Endothelial cell (in vitro differentiated cells): ENCODE measurements around the gene ABCG1. TPM values are rescaled to one million over a fixed set of nuclear protein-coding genes. Genes with fewer than 3 reads are reported as not detected.
"Not testable (repeated sequence)": the region's sequence is repeated elsewhere in the genome, so short reads cannot be mapped to it uniquely, and the experiment has no call there.

Experiments
- DNase-seq: peaks from one replicate; pipeline ENCODE4 v3.0.0; 2021; ENCODE audit warnings: low spot score
- H3K27ac Mint-ChIP-seq: one replicate; pipeline ENCODE4 v1.8.0; 2021; ENCODE audit warnings: mixed read lengths, inconsistent platforms; ENCODE audit not compliant: unreplicated experiment
- H3K27me3 Mint-ChIP-seq: one replicate; pipeline ENCODE4 v1.8.0; 2021; ENCODE audit warnings: mild to moderate bottlenecking, moderate library complexity, mixed read lengths, inconsistent platforms; ENCODE audit not compliant: unreplicated experiment
- H3K36me3 Mint-ChIP-seq: one replicate; pipeline ENCODE4 v1.8.0; 2021; ENCODE audit warnings: mild to moderate bottlenecking, low read depth, mixed read lengths, inconsistent platforms; ENCODE audit not compliant: unreplicated experiment
- H3K4me1 Mint-ChIP-seq: one replicate; pipeline ENCODE4 v1.8.0; 2021; ENCODE audit warnings: mild to moderate bottlenecking, mixed read lengths, inconsistent platforms; ENCODE audit not compliant: unreplicated experiment
- H3K4me3 Mint-ChIP-seq: one replicate; pipeline ENCODE4 v1.8.0; 2021; ENCODE audit warnings: mild to moderate bottlenecking, mixed read lengths, inconsistent platforms; ENCODE audit not compliant: unreplicated experiment
- H3K9me3 Mint-ChIP-seq: one replicate; pipeline ENCODE4 v1.8.0; 2021; ENCODE audit warnings: mixed read lengths, inconsistent platforms; ENCODE audit not compliant: unreplicated experiment
- CTCF ChIP-seq: fragments of 200-600 bp; sonication (generic); IDR thresholded peaks from one replicate; pipeline ENCODE4 v1.5.0; 2021; ENCODE audit warnings: antibody characterized with exemption; ENCODE audit not compliant: unreplicated experiment
- total RNA-seq: library from RNA; stranded (reverse); fragmentation: NEBNext Ultra II Directional; extraction: Animal tissue kit (Norgen Biotek cat#: 25700); gene quantifications from one replicate; pipeline ENCODE4 v1.2.1, GENCODE V29; 2021; ENCODE audit not compliant: unreplicated experiment

The ABCG1 gene
- total RNA-seq, 1 donor from 2014 or later, result 48.9 TPM

DNA sequence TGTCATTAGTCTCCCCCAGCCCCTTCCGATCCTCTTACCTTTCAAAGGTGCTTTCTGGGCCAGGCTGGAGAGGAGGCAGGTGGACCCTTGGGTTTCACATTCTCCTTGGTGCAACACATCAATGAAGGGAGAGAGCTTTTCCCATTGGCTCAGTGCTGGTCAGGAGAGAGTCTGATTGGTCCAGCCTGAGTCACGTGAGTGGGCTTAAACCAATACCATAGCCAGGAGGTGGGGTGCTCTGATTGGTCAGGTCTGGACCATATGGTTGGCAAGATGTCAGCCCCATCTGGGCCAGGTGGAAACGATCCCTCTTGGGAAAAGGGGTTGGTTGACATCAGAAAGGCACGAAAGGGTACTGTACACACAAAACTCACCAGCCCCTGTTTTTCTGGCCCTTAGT, 44.8 kb upstream of the ABCG1 start:
- Mint-ChIP-seq H3K4me3 (no peak overlapping the region), H3K9me3 (no peaks in the 10 kb centered on the region), H3K4me1 (peaks cover 3% of the 10 kb centered on the region), H3K36me3 (no peaks in the 10 kb centered on the region), H3K27me3 (no peaks in the 10 kb centered on the region), H3K27ac (no peak overlapping the region)
- no peak for TF ChIP-seq CTCF
- DNase-seq, result no peak

GRCh38 chr21:42175110-42175710, 43.7 kb upstream of the ABCG1 start:
- Mint-ChIP-seq H3K4me3 (no peak overlapping the region), H3K27ac (no peak overlapping the region), H3K4me1 (no peaks in the 10 kb centered on the region), H3K9me3 (no peaks in the 10 kb centered on the region), H3K27me3 (no peaks in the 10 kb centered on the region), H3K36me3 (no peaks in the 10 kb centered on the region)
- no peak for DNase-seq
- no peak for TF ChIP-seq CTCF

DNA sequence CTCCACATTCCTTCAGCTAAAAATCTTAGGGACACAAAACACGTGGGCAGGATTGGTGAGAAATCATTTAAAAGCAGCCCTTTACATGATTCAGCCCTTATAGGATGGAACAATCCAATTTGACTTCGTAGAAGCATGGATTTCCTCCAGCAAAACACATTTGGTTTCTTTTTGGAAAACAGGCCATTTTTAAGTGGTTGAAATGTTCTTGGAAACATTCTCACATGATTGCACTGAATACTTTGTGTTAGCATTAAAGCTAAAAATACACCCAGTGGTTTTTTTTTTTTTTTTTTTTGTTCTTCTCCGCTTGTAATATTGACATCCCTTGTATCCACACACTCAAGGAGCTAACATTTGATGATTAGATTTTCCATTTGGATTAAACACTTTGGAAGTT, 42.1 kb upstream of the ABCG1 start:
- Mint-ChIP-seq H3K9me3 (no peaks in the 10 kb centered on the region), H3K4me3 (no peak overlapping the region), H3K27me3 (peaks cover 2% of the 10 kb centered on the region), H3K27ac (no peak overlapping the region), H3K4me1 (no peaks in the 10 kb centered on the region), H3K36me3 (no peaks in the 10 kb centered on the region)
- no peak for TF ChIP-seq CTCF
- DNase-seq, result no peak

DNA sequence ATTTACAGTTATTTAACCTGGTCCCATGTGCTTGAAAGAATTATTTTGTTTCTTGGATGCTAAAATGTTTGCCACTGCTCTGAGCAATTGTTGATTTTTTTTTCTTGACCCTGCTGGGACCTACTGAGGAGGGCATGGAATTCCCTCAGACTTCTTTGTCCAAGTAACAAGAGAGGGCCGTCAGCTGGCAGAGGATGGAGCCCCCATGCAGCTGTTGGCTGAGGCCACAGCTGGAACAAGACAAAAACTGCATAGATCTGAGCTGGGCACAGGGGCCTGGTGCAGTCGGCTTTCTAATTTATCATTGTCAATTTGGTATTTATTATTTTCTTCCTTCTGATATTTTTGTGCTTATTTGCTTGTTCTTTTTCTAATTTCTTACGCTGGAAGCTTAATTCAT, 39.6 kb upstream of the ABCG1 start:
- peaks cover 2% of the 10 kb centered on the region for H3K27me3 Mint-ChIP-seq
- no peaks in the 10 kb centered on the region for H3K36me3 Mint-ChIP-seq
- H3K4me1 Mint-ChIP-seq, result no peaks in the 10 kb centered on the region
- no peak overlapping the region for H3K4me3 Mint-ChIP-seq
- H3K27ac Mint-ChIP-seq, result no peak overlapping the region
- H3K9me3 Mint-ChIP-seq, result no peaks in the 10 kb centered on the region
- no peak for DNase-seq
- no peak for TF ChIP-seq CTCF

GRCh38 chr21:42180001-42180400, 38.9 kb upstream of the ABCG1 start:
- H3K27ac Mint-ChIP-seq, H3K4me1 Mint-ChIP-seq, H3K9me3 Mint-ChIP-seq, H3K36me3 Mint-ChIP-seq, DNase-seq, H3K27me3 Mint-ChIP-seq, H3K4me3 Mint-ChIP-seq: not testable (repeated sequence)
